ENCODE results near the gene GALNT4.

The GALNT4 gene

GRCh38 chr12:89497467-89497866 lies 27.1 kb downstream of the GALNT4 start:
- Mint-ChIP-seq H3K36me3 (ENCODE audit: insufficient read depth) (peaks cover 9% of the 10 kb centered on the region), H3K27ac (no peak overlapping the region), H3K4me1 (ENCODE audit: low read depth in 2 of 2) (peaks cover 16 to 23% of the 10 kb centered on the region in 2 donors), H3K27me3 (no peaks in the 10 kb centered on the region), H3K4me3 (no peak overlapping the region), H3K9me3 (no peaks in the 10 kb centered on the region)
- ATAC-seq (replicated peaks), result no peak
- no peak for DNase-seq

GRCh38 chr12:89497005-89497404 lies 27.6 kb downstream of the GALNT4 start:
- Mint-ChIP-seq H3K36me3 (ENCODE audit: insufficient read depth) (peaks cover 10% of the 10 kb centered on the region), H3K27ac (no peak overlapping the region), H3K27me3 (no peaks in the 10 kb centered on the region), H3K4me1 (ENCODE audit: low read depth in 2 of 2) (peaks cover 16 to 20% of the 10 kb centered on the region in 2 donors), H3K4me3 (no peak overlapping the region), H3K9me3 (no peaks in the 10 kb centered on the region)
- ATAC-seq (replicated peaks) (no peak), DNase-seq (no peak)

GRCh38 chr12:89494411-89495231 lies 30.0 kb downstream of the GALNT4 start:
- H3K4me3 Mint-ChIP-seq, result no peak overlapping the region

GRCh38 chr12:89493670-89494302 lies 30.8 kb downstream of the GALNT4 start:
- Mint-ChIP-seq H3K9me3 (no peaks in the 10 kb centered on the region), H3K36me3 (ENCODE audit: insufficient read depth) (peaks cover 16% of the 10 kb centered on the region), H3K4me3 (no peak overlapping the region), H3K4me1 (ENCODE audit: low read depth in 2 of 2) (peaks cover 13 to 19% of the 10 kb centered on the region in 2 donors), H3K27ac (peak overlapping the region; percentile 17 to 82), H3K27me3 (no peaks in the 10 kb centered on the region)
- ATAC-seq (replicated peaks), result no peak
- DNase-seq, result no peak

More at GRCh38 chr12:89494411-89495231, 30.0 kb downstream of the GALNT4 start:
- Mint-ChIP-seq H3K27me3 (no peaks in the 10 kb centered on the region), H3K36me3 (ENCODE audit: insufficient read depth) (peaks cover 17% of the 10 kb centered on the region), H3K27ac (peak overlapping the region; percentile 17 to 82), H3K9me3 (no peaks in the 10 kb centered on the region), H3K4me1 (ENCODE audit: low read depth in 2 of 2) (peaks cover 16 to 19% of the 10 kb centered on the region in 2 donors)
- ATAC-seq (replicated peaks) (peak; percentile 81), DNase-seq (no peak)

- DNase-seq, result no peak
- no peak for ATAC-seq (replicated peaks)
- Mint-ChIP-seq H3K27ac (no peak overlapping the region), H3K27me3 (no peaks in the 10 kb centered on the region), H3K36me3 (ENCODE audit: insufficient read depth) (peaks cover 15% of the 10 kb centered on the region), H3K4me1 (ENCODE audit: low read depth in 2 of 2) (peaks cover 13 to 19% of the 10 kb centered on the region in 2 donors), H3K9me3 (no peaks in the 10 kb centered on the region), H3K4me3 (no peak overlapping the region)
These were observed 31.7 kb downstream of the GALNT4 start for GRCh38 chr12:89492883-89493282.

- no peaks in the 10 kb centered on the region for H3K27me3 Mint-ChIP-seq
- peaks cover 17% of the 10 kb centered on the region for H3K36me3 Mint-ChIP-seq (ENCODE audit: insufficient read depth)
- H3K4me3 Mint-ChIP-seq, result no peak overlapping the region
- ATAC-seq (replicated peaks), result no peak
- H3K4me1 Mint-ChIP-seq (ENCODE audit: low read depth in 2 of 2), result peaks cover 16 to 19% of the 10 kb centered on the region in 2 donors
- H3K9me3 Mint-ChIP-seq, result no peaks in the 10 kb centered on the region
- peak overlapping the region in 1 of 2 donors; percentile 45 for H3K27ac Mint-ChIP-seq
- DNase-seq, result no peak
These were observed 33.7 kb downstream of the GALNT4 start for GRCh38 chr12:89490922-89491321.

GRCh38 chr12:89486264-89486663 lies 38.3 kb downstream of the GALNT4 start:
- no peak overlapping the region for H3K4me3 Mint-ChIP-seq

GRCh38 chr12:89484470-89484869 lies 40.1 kb downstream of the GALNT4 start:
- no peak overlapping the region for H3K4me3 Mint-ChIP-seq
- peaks cover 2% of the 10 kb centered on the region for H3K36me3 Mint-ChIP-seq (ENCODE audit: insufficient read depth)
- no peaks in the 10 kb centered on the region for H3K27me3 Mint-ChIP-seq
- no peaks in the 10 kb centered on the region for H3K9me3 Mint-ChIP-seq
- DNase-seq (no peak), ATAC-seq (replicated peaks) (no peak)
- H3K27ac Mint-ChIP-seq, result peak overlapping the region in 1 of 2 donors; percentile 20
- peaks cover 3 to 6% of the 10 kb centered on the region in 2 donors for H3K4me1 Mint-ChIP-seq (ENCODE audit: low read depth in 2 of 2)

More at GRCh38 chr12:89486264-89486663, 38.3 kb downstream of the GALNT4 start:
- Mint-ChIP-seq H3K27me3 (no peaks in the 10 kb centered on the region), H3K27ac (peak overlapping the region; percentile 18 to 44), H3K9me3 (no peaks in the 10 kb centered on the region), H3K4me1 (ENCODE audit: low read depth in 2 of 2) (peaks cover 3 to 6% of the 10 kb centered on the region in 2 donors), H3K36me3 (ENCODE audit: insufficient read depth) (peaks cover 7% of the 10 kb centered on the region)
- DNase-seq (no peak), ATAC-seq (replicated peaks) (no peak)

GRCh38 chr12:89481213-89481914 lies 43.2 kb downstream of the GALNT4 start:
- Mint-ChIP-seq H3K4me3 (no peak overlapping the region), H3K4me1 (ENCODE audit: low read depth in 2 of 2) (peaks cover 11 to 20% of the 10 kb centered on the region in 2 donors), H3K36me3 (ENCODE audit: insufficient read depth) (no peaks in the 10 kb centered on the region), H3K27me3 (no peaks in the 10 kb centered on the region), H3K27ac (peak overlapping the region in 1 of 2 donors; percentile 14), H3K9me3 (no peaks in the 10 kb centered on the region)
- ATAC-seq (replicated peaks) (no peak), DNase-seq (no peak)

- Mint-ChIP-seq H3K4me1 (ENCODE audit: low read depth in 2 of 2) (peaks cover 12 to 16% of the 10 kb centered on the region in 2 donors), H3K4me3 (no peak overlapping the region), H3K27me3 (no peaks in the 10 kb centered on the region), H3K36me3 (ENCODE audit: insufficient read depth) (no peaks in the 10 kb centered on the region), H3K27ac (peak overlapping the region in 1 of 2 donors; percentile 34), H3K9me3 (no peaks in the 10 kb centered on the region)
- DNase-seq (no peak), ATAC-seq (replicated peaks) (no peak)
These were observed 44.6 kb downstream of the GALNT4 start for GRCh38 chr12:89479982-89480381.

- DNase-seq (no peak), ATAC-seq (replicated peaks) (peak; percentile 85)
- H3K4me3 Mint-ChIP-seq, result peak overlapping the region; percentile 26 to 40
These were observed 46.8 kb downstream of the GALNT4 start for GRCh38 chr12:89477633-89478279.

GRCh38 chr12:89476904-89477595 lies 47.5 kb downstream of the GALNT4 start:
- peak overlapping the region; percentile 26 to 40 for H3K4me3 Mint-ChIP-seq

More at GRCh38 chr12:89477633-89478279, 46.8 kb downstream of the GALNT4 start:
- H3K9me3 Mint-ChIP-seq, result no peaks in the 10 kb centered on the region
- peaks cover 18 to 24% of the 10 kb centered on the region in 2 donors for H3K4me1 Mint-ChIP-seq (ENCODE audit: low read depth in 2 of 2)
- no peaks in the 10 kb centered on the region for H3K27me3 Mint-ChIP-seq
- H3K27ac Mint-ChIP-seq, result peak overlapping the region; percentile 19 to 27
- H3K36me3 Mint-ChIP-seq (ENCODE audit: insufficient read depth), result no peaks in the 10 kb centered on the region

More at GRCh38 chr12:89476904-89477595, 47.5 kb downstream of the GALNT4 start:
- Mint-ChIP-seq H3K9me3 (no peaks in the 10 kb centered on the region), H3K27ac (peak overlapping the region; percentile 19 to 27), H3K4me1 (ENCODE audit: low read depth in 2 of 2) (peaks cover 18 to 25% of the 10 kb centered on the region in 2 donors), H3K27me3 (no peaks in the 10 kb centered on the region), H3K36me3 (ENCODE audit: insufficient read depth) (no peaks in the 10 kb centered on the region)
- ATAC-seq (replicated peaks) (no peak), DNase-seq (no peak)

Measured in effector memory CD8-positive, alpha-beta T cell (primary cell).